Lower leg skin (tissue), 4 donors: Measurements from ENCODE around the gene RNF217. TPM values are rescaled to one million over a fixed set of nuclear protein-coding genes. Genes with fewer than 3 reads are reported as not detected.
"Not testable (repeated sequence)": the region's sequence is repeated elsewhere in the genome, so short reads cannot be mapped to it uniquely, and the experiment has no call there.

ENCODE experiments used
- DNase-seq, 2 donors: peaks; one replicate each; pipeline ENCODE4 v3.0.0-alpha.2; 2019; ENCODE audit warnings: low spot score in 2 of 2
- H3K4me3 ChIP-seq: fragments of 200-600 bp; sonication (generic); 2 replicates; pipeline ENCODE4 v1.5.1; 2017; ENCODE audit warnings: mild to moderate bottlenecking, low read depth; ENCODE audit not compliant: poor library complexity, severe bottlenecking
- POLR2A ChIP-seq, 2 donors: fragments of 450-650 bp; IDR thresholded peaks; one replicate each; pipeline ENCODE4 v1.6.1; 2016 to 2017; ENCODE audit warnings: antibody characterized with exemption in 2 of 2, mild to moderate bottlenecking in 1 of 2, moderate library complexity in 1 of 2
- WGBS, 2 donors: methylation state at CpG; one replicate each; pipeline ENCODE4 v1.1.5; 2018; 5-methylcytosine and 5-hydroxymethylcytosine counted together
- intact Hi-C: fragments of 100-400 bp; cut with DNase I; formaldehyde crosslinking; loops from one replicate; pipeline ENCODE4 v1.15.0; 2023; ENCODE audit warnings: low total_unique reads
- total RNA-seq, 4 donors: library from RNA; depleted of rRNA; stranded (reverse); fragments of >200 nt; gene quantifications; one replicate each; pipeline ENCODE4 v1.1.0, GENCODE V29; 2016
- TF ChIP-seq, protein P1 (sequence below), 3 donors: fragments of 450-650 bp; IDR thresholded peaks; one replicate each; pipeline ENCODE4 v1.5.1; 2016; ENCODE audit warnings: antibody characterized with exemption in 3 of 3, mild to moderate bottlenecking in 3 of 3, moderate library complexity in 2 of 3

RNF217 gene
- total RNA-seq, 4 donors from 2014 or later, result 17.2 to 35.2 (median 25.1) TPM

DNA sequence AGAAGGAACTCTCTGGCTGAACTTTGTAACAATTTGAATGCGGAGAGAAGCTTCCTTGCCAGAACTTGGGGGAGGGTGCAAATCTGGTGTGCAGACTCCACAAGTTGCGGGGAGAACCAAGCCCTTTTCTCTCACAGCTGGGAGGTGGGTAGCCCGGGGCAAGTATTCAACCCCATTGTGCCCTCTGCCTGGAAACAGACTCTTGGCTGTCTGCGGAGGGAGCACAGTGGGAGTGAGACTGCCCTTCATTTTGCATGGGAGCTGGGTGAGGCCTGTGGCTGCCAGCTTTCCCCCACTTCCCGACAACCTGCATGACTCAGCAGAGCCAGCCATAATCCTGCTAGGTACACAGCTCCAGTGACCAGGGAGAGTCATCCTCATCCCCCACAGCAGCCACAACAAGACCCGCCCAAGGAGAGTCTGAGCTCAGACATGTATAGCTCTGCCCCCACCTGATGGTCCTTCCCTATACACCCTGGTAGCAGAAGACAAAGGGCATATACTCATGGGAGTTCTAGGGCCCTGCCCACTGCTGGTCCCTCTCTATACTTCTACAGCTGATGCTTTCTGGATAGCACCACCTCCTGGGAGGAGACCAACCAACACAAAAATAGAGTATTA, 161.9 kb downstream of the RNF217 start:
- H3K4me3 ChIP-seq, result no peak overlapping the region
- WGBS, 2 donors, result 58 to 77% methylated on average over 5 to 6 of the region's 6 CpGs
- intact Hi-C loops, result no loop called here
- TF ChIP-seq, protein P1, sequence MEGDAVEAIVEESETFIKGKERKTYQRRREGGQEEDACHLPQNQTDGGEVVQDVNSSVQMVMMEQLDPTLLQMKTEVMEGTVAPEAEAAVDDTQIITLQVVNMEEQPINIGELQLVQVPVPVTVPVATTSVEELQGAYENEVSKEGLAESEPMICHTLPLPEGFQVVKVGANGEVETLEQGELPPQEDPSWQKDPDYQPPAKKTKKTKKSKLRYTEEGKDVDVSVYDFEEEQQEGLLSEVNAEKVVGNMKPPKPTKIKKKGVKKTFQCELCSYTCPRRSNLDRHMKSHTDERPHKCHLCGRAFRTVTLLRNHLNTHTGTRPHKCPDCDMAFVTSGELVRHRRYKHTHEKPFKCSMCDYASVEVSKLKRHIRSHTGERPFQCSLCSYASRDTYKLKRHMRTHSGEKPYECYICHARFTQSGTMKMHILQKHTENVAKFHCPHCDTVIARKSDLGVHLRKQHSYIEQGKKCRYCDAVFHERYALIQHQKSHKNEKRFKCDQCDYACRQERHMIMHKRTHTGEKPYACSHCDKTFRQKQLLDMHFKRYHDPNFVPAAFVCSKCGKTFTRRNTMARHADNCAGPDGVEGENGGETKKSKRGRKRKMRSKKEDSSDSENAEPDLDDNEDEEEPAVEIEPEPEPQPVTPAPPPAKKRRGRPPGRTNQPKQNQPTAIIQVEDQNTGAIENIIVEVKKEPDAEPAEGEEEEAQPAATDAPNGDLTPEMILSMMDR (IDR thresholded peaks at IDR 0.05), result no peak
- TF ChIP-seq POLR2A (IDR thresholded peaks at IDR 0.05), result no peak
- no peak for DNase-seq

- DNase-seq, H3K4me3 ChIP-seq, intact Hi-C loops: not testable (repeated sequence)
- WGBS, 2 donors, result 98% methylated on average over 8 to 10 of the region's 23 CpGs
These were observed 163.6 kb downstream of the RNF217 start for GRCh38 chr6:125125856-125126255.

DNA sequence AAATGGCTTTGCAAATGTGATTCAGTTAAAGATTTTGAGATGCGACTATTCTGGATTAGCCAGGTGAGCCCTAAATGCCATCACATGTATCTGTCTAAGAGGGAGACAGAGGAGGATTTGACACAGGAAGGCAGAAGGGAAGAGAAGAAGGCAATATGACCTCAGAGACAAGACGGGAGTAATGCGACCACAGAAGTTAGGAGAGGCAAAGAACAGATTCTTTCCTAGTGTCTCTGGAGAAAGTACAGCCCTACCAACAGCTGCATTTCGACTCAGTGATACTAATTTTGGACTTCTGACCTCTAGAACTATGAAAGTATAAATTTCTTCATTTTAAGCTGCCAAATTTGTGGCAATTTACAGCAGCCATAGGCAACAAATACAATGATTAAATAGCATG, 167.1 kb downstream of the RNF217 start:
- no peak overlapping the region for H3K4me3 ChIP-seq
- DNase-seq, result no peak
- TF ChIP-seq POLR2A (IDR thresholded peaks at IDR 0.05), result no peak
- TF ChIP-seq, protein P1 (IDR thresholded peaks at IDR 0.05), result no peak
- intact Hi-C loops, result no loop called here
- 72 to 73% methylated on average over 4 of the region's 4 CpGs for WGBS, 2 donors

DNA sequence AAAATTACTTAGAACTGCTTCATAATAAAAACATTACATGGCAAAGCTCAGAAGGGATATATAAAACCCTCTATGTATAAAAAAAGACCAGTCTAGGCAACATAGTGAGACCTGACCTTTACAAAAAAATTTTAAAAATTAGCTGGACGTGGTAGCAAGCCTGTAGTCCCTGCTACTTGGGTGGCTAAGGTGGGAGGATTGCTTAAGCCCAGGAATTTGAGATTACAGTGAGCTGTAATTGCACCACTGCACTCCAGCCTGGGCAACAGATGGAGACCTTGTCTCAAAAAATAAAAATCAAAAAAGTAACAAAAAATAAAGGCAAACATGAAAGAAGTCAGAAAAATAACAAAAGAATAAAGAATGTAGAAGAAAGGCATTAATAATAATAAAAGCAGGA, 169.8 kb downstream of the RNF217 start:
- intact Hi-C loops, result no loop called here
- TF ChIP-seq, protein P1 (IDR thresholded peaks at IDR 0.05), result no peak
- no peak for TF ChIP-seq POLR2A (IDR thresholded peaks at IDR 0.05)
- DNase-seq, result no peak
- H3K4me3 ChIP-seq, result no peak overlapping the region
- 59 to 82% methylated on average over 1 of the region's 1 CpG for WGBS, 2 donors

DNA sequence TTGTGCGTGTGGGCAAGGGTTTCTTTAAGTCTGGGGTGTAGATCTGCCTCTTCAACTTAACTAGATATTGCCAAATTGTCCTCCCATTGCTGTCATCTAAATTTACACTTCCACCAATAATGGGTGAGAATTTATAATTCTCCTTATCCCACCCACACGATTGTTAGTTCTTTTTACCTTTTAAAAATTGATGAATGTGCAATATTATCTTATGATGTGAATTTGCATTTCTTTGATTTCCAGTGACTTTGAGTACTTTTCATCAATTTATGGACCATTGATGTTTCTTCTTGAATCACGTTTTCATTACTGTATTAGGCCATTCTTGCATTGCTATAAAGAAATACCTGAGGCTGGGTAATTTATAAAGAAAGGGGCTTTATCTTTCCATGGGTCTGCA, 174.1 kb downstream of the RNF217 start:
- no peak for DNase-seq
- TF ChIP-seq POLR2A (IDR thresholded peaks at IDR 0.05), result no peak
- TF ChIP-seq, protein P1 (IDR thresholded peaks at IDR 0.05), result no peak
- H3K4me3 ChIP-seq, result no peak overlapping the region
- intact Hi-C loops, result no loop called here
- WGBS, 2 donors, result 85 to 89% methylated on average over 3 of the region's 3 CpGs

- H3K4me3 ChIP-seq, result no peak overlapping the region
- TF ChIP-seq POLR2A (IDR thresholded peaks at IDR 0.05), result no peak
- TF ChIP-seq, protein P1 (IDR thresholded peaks at IDR 0.05), result no peak
- WGBS, 2 donors, result 84% methylated on average over 2 of the region's 2 CpGs
- intact Hi-C loops, result no loop called here
- no peak for DNase-seq
These were observed 175.8 kb downstream of the RNF217 start for GRCh38 chr6:125138083-125138482.
